ENCODE results near the gene DUOX1. TPM values are rescaled to one million over a fixed set of nuclear protein-coding genes. Genes with fewer than 3 reads are reported as not detected.

The DUOX1 gene
- total and polyA plus RNA-seq, 7 donors = under 0.01 to 1.7 (median 0.79) TPM; not detected in 3

DNA sequence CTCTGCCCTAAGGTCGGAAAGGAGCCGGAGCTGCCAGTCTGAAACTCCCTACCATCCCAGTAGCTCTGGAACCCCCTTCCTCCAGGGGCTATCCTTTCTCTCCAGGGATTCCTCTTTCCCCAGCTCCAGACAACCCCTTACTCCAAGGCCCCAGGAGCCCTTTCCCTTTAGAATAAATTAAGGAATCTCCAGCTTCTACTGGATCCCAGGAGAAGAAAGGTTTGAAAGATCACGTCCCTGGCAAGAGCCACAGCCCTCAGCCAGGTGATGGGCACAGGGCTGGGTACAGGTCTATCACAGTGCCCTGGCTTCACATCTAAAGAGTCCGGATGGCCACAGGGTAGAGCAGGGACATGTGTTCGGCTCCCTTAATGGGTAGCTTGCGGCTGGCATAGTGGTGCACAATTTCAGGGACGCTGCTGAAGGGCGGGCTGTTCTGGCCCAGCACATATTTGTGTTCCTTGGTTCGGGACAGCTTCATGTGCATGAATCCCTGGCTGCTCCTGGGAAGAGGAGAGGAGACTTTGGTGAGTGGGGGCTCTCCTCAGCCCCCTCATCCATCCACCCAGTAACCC is 37.9 kb downstream of the DUOX1 start:
- TF ChIP-seq POLR2A (IDR thresholded peaks at IDR 0.05) (no peak), EP300 (IDR thresholded peaks at IDR 0.05) (no peak)
- TF ChIP-seq, protein P1, sequence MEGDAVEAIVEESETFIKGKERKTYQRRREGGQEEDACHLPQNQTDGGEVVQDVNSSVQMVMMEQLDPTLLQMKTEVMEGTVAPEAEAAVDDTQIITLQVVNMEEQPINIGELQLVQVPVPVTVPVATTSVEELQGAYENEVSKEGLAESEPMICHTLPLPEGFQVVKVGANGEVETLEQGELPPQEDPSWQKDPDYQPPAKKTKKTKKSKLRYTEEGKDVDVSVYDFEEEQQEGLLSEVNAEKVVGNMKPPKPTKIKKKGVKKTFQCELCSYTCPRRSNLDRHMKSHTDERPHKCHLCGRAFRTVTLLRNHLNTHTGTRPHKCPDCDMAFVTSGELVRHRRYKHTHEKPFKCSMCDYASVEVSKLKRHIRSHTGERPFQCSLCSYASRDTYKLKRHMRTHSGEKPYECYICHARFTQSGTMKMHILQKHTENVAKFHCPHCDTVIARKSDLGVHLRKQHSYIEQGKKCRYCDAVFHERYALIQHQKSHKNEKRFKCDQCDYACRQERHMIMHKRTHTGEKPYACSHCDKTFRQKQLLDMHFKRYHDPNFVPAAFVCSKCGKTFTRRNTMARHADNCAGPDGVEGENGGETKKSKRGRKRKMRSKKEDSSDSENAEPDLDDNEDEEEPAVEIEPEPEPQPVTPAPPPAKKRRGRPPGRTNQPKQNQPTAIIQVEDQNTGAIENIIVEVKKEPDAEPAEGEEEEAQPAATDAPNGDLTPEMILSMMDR (IDR thresholded peaks at IDR 0.05) = no peak
- Histone ChIP-seq H3K27ac (peak overlapping the region; percentile 90 to 99 (median 96)), H3K4me3 (peak overlapping the region; percentile 46 to 64 (median 56)), H3K9me3 (no peaks in the 10 kb centered on the region), H3K4me1 (peaks cover 0 to 29% (median 19%) of the 10 kb centered on the region in 4 donors), H3K36me3 (no peaks in the 10 kb centered on the region), H3K27me3 (no peaks in the 10 kb centered on the region)
- 65 to 74% methylated on average over 9 of the region's 9 CpGs for WGBS, 2 donors
- no peak for DNase-seq
- intact Hi-C loops (cut with DNase I) = loop anchor here (1.0 to 5.0 kb wide), 3 partner anchors 31 to 290 kb away; partner anchors contain the start of gene GATM

DNA sequence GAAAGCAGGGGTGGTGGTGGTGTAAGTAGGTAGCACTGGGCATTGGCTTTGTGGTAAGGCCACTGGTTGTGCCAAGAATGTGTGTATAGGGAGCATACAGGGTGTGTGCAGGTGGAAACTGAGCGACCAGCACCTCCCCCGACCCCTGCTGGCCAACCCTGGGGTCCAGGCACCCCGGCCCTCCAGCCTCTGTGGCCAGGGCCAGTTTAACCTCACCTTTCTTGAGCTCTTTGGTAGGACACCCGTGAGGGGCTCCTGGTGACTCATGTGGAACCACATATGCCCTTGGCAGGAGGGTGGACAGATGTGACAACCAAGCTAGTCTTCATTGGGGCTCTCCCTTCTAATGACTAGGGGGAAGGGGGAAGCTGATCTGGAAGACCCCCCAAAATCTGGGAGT is 38.5 kb downstream of the DUOX1 start:
- TF ChIP-seq POLR2AphosphoS5 (IDR thresholded peaks at IDR 0.05) (no peak), POLR2A (IDR thresholded peaks at IDR 0.05) (no peak), EP300 (IDR thresholded peaks at IDR 0.05) (no peak)
- TF ChIP-seq, protein P1 (IDR thresholded peaks at IDR 0.05) = no peak
- 90 to 94% methylated on average over 4 of the region's 4 CpGs for WGBS, 2 donors
- no peak overlapping the region for H3K4me3 ChIP-seq

DNA sequence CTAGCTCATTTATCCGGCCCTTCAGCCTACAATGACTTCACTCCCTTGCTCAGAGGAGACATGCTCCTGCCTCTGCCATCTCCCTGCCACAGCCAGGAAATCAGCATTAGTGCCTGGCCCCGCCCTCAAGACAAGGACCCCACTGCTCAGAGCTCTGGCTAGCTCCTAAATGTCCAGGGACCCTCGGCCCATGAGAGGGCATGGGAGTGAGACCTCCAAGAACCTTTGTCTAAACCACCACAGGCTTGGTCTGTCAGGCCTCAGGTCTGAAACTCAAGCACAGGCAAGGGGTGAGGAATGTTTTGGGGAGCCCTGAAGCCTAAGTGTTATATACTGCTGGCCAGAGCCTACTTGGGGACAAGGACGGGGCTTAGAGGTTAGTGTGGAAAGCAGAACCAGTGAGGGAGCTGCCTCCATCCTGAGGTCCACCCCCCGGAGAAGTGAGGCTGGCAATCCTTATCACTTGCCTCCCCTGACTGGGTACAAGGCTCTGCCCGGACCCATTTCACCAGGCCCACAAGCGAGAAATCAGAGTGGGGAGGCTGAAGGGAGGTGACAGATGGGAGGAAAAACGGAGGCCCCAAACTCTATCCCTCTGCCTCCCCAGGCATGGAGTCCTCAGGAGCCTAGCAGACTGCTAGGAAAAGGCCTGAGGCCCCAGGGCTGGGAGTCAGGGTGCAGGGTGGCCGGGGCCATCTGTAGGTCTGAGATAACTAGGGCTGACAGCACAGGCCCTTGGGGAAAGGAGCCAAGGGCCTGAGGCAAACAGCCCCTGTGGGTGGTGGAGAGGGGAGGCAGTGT is 39.2 kb downstream of the DUOX1 start:
- Histone ChIP-seq H3K27me3 (no peaks in the 10 kb centered on the region), H3K27ac (peak overlapping the region; percentile 20 to 99 (median 92)), H3K4me1 (peaks cover 0 to 23% (median 16%) of the 10 kb centered on the region in 4 donors), H3K36me3 (no peaks in the 10 kb centered on the region), H3K9me3 (no peaks in the 10 kb centered on the region), H3K4me3 (no peak overlapping the region)
- intact Hi-C loops (cut with DNase I) = loop anchor here (5.0 kb wide), 1 partner anchor 288 kb away; no protein-coding TSS in a partner anchor
- WGBS, 2 donors = 93 to 94% methylated on average over 9 of the region's 9 CpGs
- no peak for DNase-seq
- no peak for TF ChIP-seq POLR2A (IDR thresholded peaks at IDR 0.05)
- TF ChIP-seq, protein P1 (IDR thresholded peaks at IDR 0.05) = no peak
- TF ChIP-seq EP300 (IDR thresholded peaks at IDR 0.05) = no peak
- TF ChIP-seq POLR2AphosphoS5 (IDR thresholded peaks at IDR 0.05) = no peak

More for the DNA sequence above, 38.5 kb downstream of the DUOX1 start:
- H3K27me3 ChIP-seq = no peaks in the 10 kb centered on the region
- H3K36me3 ChIP-seq = no peaks in the 10 kb centered on the region
- DNase-seq = no peak
- no peaks in the 10 kb centered on the region for H3K9me3 ChIP-seq
- H3K4me1 ChIP-seq = peaks cover 0 to 24% (median 17%) of the 10 kb centered on the region in 4 donors
- H3K27ac ChIP-seq = peak overlapping the region; percentile 90 to 99 (median 96)
- intact Hi-C loops (cut with DNase I) = loop anchor here (5.0 kb wide), 1 partner anchor 289 kb away; no protein-coding TSS in a partner anchor

DNA sequence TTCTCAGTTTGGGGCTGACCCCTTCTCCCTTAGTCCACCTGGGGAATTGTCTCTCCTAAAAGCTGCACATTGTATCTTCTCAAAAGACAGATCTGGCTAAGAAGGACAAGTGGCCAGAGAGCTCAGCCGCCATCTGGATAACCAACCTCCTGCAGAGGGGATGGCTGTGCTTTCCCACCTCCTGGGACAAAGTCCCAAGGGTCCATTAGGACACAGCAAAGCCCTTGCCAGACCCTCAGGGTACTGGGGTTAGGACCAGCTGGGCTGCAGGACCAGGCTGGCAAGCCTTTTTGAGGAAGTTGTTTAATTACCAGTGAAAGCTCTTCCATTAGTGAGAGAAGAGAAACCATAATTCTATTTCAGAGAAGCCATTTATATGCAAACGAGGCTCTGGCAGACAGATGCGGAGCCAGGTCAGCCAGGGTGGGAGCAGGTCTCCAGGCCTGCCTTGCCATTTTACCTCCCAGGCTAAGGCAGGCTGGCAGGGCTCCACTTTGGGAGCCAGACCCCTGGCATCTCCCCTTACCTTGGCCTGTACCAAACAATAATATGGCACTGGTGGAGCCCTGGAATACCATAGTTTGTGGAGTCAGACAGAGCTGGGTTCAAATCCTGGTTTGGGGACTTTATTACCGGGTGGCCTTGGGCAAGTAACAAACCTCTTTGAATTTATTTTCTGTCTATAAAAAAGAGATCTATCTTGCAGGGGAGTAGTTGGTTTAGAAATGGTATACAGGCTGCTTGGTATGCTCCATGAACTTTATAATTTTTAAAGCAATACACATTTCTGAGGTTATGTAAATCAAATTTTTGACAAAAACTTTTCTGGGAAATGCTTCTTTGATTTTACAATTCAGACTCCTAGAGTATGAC is 40.0 kb downstream of the DUOX1 start:
- peak overlapping the region; percentile 20 to 99 (median 92) for H3K27ac ChIP-seq

More for the DNA sequence above, 40.0 kb downstream of the DUOX1 start:
- Histone ChIP-seq H3K9me3 (no peaks in the 10 kb centered on the region), H3K27me3 (no peaks in the 10 kb centered on the region), H3K4me1 (peaks cover 0 to 23% (median 16%) of the 10 kb centered on the region in 4 donors), H3K4me3 (no peak overlapping the region), H3K36me3 (peaks cover 0 to 7% (median 0%) of the 10 kb centered on the region in 4 donors)
- no peak for TF ChIP-seq POLR2AphosphoS5 (IDR thresholded peaks at IDR 0.05)
- TF ChIP-seq, protein P1 (IDR thresholded peaks at IDR 0.05) = no peak
- TF ChIP-seq POLR2A (IDR thresholded peaks at IDR 0.05) = no peak
- TF ChIP-seq EP300 (IDR thresholded peaks at IDR 0.05) = no peak
- DNase-seq = no peak
- 75 to 80% methylated on average over 4 of the region's 4 CpGs for WGBS, 2 donors
- intact Hi-C loops (cut with DNase I) = loop anchor here (5.0 kb wide), 1 partner anchor 287 kb away; no protein-coding TSS in a partner anchor

Data from sigmoid colon (tissue), 7 donors.